Ectodermal cell (in vitro differentiated cells): ENCODE measurements around the gene PLEKHA6.
"Not testable (repeated sequence)": the region's sequence is repeated elsewhere in the genome, so short reads cannot be mapped to it uniquely, and the experiment has no call there.

Experiments
- H3K27ac ChIP-seq: 2 replicates; pipeline ENCODE4 v1.7.0; 2013; ENCODE audit warnings: mild to moderate bottlenecking, low read depth, low read length; ENCODE audit not compliant: insufficient read depth, poor library complexity, severe bottlenecking
- H3K27me3 ChIP-seq: 2 replicates; pipeline ENCODE4 v1.7.0; 2013; ENCODE audit warnings: mild to moderate bottlenecking, low read length; ENCODE audit not compliant: insufficient read depth, control insufficient read depth, poor library complexity, severe bottlenecking
- H3K36me3 ChIP-seq: one replicate; pipeline ENCODE4 v1.7.0; 2013; ENCODE audit warnings: low read length; ENCODE audit not compliant: control insufficient read depth, insufficient read depth
- H3K4me1 ChIP-seq: one replicate; pipeline ENCODE4 v1.7.0; 2013; ENCODE audit warnings: low read length; ENCODE audit not compliant: control insufficient read depth, insufficient read depth
- H3K4me3 ChIP-seq: 2 replicates; pipeline ENCODE4 v1.7.0; 2013; ENCODE audit warnings: low read depth, low read length, control low read depth; ENCODE audit not compliant: insufficient read depth
- H3K9me3 ChIP-seq: 2 replicates; pipeline ENCODE4 v1.7.0; 2013; ENCODE audit warnings: mild to moderate bottlenecking, low read length, moderate library complexity; ENCODE audit not compliant: control insufficient read depth
- WGBS, 2 experiments: methylation state at CpG; one replicate each; pipeline ENCODE4 v1.1.7; 2013; ENCODE audit warnings: missing lambda C conversion rate in 2 of 2; 5-methylcytosine and 5-hydroxymethylcytosine counted together

PLEKHA6 gene

GRCh38 chr1:204337583-204337982 lies 22.1 kb downstream of the PLEKHA6 start:
- Histone ChIP-seq H3K27me3 (peaks cover 9% of the 10 kb centered on the region), H3K36me3 (no peaks in the 10 kb centered on the region), H3K4me3 (no peak overlapping the region), H3K27ac (no peak overlapping the region), H3K9me3 (no peaks in the 10 kb centered on the region), H3K4me1 (peaks cover 44% of the 10 kb centered on the region)
- 96% methylated on average over 6 of the region's 6 CpGs for WGBS, 2 experiments

GRCh38 chr1:204337036-204337429 lies 22.7 kb downstream of the PLEKHA6 start:
- no peaks in the 10 kb centered on the region for H3K9me3 ChIP-seq
- 83% methylated on average over 3 of the region's 3 CpGs for WGBS, 2 experiments
- peaks cover 44% of the 10 kb centered on the region for H3K4me1 ChIP-seq

GRCh38 chr1:204336421-204337035 lies 23.2 kb downstream of the PLEKHA6 start:
- Histone ChIP-seq H3K27me3 (peaks cover 9% of the 10 kb centered on the region), H3K4me1 (peaks cover 44% of the 10 kb centered on the region), H3K4me3 (no peak overlapping the region), H3K36me3 (no peaks in the 10 kb centered on the region), H3K27ac (no peak overlapping the region), H3K9me3 (no peaks in the 10 kb centered on the region)
- 73 to 81% methylated on average over 3 of the region's 3 CpGs for WGBS, 2 experiments

More at GRCh38 chr1:204337036-204337429, 22.7 kb downstream of the PLEKHA6 start:
- H3K27ac ChIP-seq: no peak overlapping the region
- H3K4me3 ChIP-seq: no peak overlapping the region
- H3K27me3 ChIP-seq: peaks cover 9% of the 10 kb centered on the region
- H3K36me3 ChIP-seq: no peaks in the 10 kb centered on the region

- 89 to 94% methylated on average over 1 of the region's 1 CpG for WGBS, 2 experiments
Observed at GRCh38 chr1:204335533-204335932, 24.2 kb downstream of the PLEKHA6 start.

GRCh38 chr1:204335085-204335484 lies 24.6 kb downstream of the PLEKHA6 start:
- peaks cover 31% of the 10 kb centered on the region for H3K4me1 ChIP-seq
- no peaks in the 10 kb centered on the region for H3K36me3 ChIP-seq
- H3K9me3 ChIP-seq: no peaks in the 10 kb centered on the region
- no peak overlapping the region for H3K4me3 ChIP-seq
- H3K27me3 ChIP-seq: peaks cover 9% of the 10 kb centered on the region
- no peak overlapping the region for H3K27ac ChIP-seq
- 78 to 84% methylated on average over 1 of the region's 1 CpG for WGBS, 2 experiments

More at GRCh38 chr1:204335533-204335932, 24.2 kb downstream of the PLEKHA6 start:
- H3K27me3 ChIP-seq: peaks cover 9% of the 10 kb centered on the region
- H3K4me1 ChIP-seq: peaks cover 35% of the 10 kb centered on the region
- H3K9me3 ChIP-seq: no peaks in the 10 kb centered on the region
- no peak overlapping the region for H3K27ac ChIP-seq
- H3K4me3 ChIP-seq: no peak overlapping the region
- no peaks in the 10 kb centered on the region for H3K36me3 ChIP-seq

GRCh38 chr1:204334455-204334854 lies 25.3 kb downstream of the PLEKHA6 start:
- Histone ChIP-seq H3K27ac (no peak overlapping the region), H3K4me3 (no peak overlapping the region), H3K4me1 (peaks cover 28% of the 10 kb centered on the region), H3K27me3 (peaks cover 9% of the 10 kb centered on the region), H3K9me3 (no peaks in the 10 kb centered on the region), H3K36me3 (no peaks in the 10 kb centered on the region)
- 87 to 96% methylated on average over 6 of the region's 7 CpGs for WGBS, 2 experiments

GRCh38 chr1:204333427-204333826 lies 26.3 kb downstream of the PLEKHA6 start:
- Histone ChIP-seq H3K27me3 (peaks cover 3% of the 10 kb centered on the region), H3K27ac (no peak overlapping the region), H3K36me3 (no peaks in the 10 kb centered on the region), H3K4me3 (no peak overlapping the region), H3K4me1 (peaks cover 28% of the 10 kb centered on the region), H3K9me3 (no peaks in the 10 kb centered on the region)
- 80 to 86% methylated on average over 2 of the region's 2 CpGs for whole genome bisulfite sequencing, 2 experiments

GRCh38 chr1:204331847-204332487 lies 27.8 kb downstream of the PLEKHA6 start:
- Histone ChIP-seq H3K4me1 (peaks cover 31% of the 10 kb centered on the region), H3K27ac (no peak overlapping the region), H3K9me3 (no peaks in the 10 kb centered on the region), H3K4me3 (no peak overlapping the region), H3K36me3 (no peaks in the 10 kb centered on the region), H3K27me3 (no peaks in the 10 kb centered on the region)
- 89 to 90% methylated on average over 13 of the region's 13 CpGs for WGBS, 2 experiments

- Histone ChIP-seq H3K9me3 (no peaks in the 10 kb centered on the region), H3K27ac (no peak overlapping the region), H3K27me3 (no peaks in the 10 kb centered on the region), H3K36me3 (no peaks in the 10 kb centered on the region), H3K4me1 (peaks cover 29% of the 10 kb centered on the region), H3K4me3 (no peak overlapping the region)
- 94 to 96% methylated on average over 3 of the region's 3 CpGs for WGBS, 2 experiments
Observed at GRCh38 chr1:204331275-204331674, 28.5 kb downstream of the PLEKHA6 start.

GRCh38 chr1:204327870-204328269 lies 31.9 kb downstream of the PLEKHA6 start:
- H3K9me3 ChIP-seq, H3K27me3 ChIP-seq: not testable (repeated sequence)
- 83 to 91% methylated on average over 3 of the region's 3 CpGs for WGBS, 2 experiments

More at GRCh38 chr1:204327870-204328269, 31.9 kb downstream of the PLEKHA6 start:
- not testable (repeated sequence) for H3K36me3 ChIP-seq, H3K27ac ChIP-seq, H3K4me3 ChIP-seq
- H3K4me1 ChIP-seq: peaks cover 20% of the 10 kb centered on the region
